ENCODE measurements around the gene COPA.

GRCh38 chr1:160377585-160378206 is 34.6 kb upstream of the COPA start:
- TF ChIP-seq POLR2A (IDR thresholded peaks at IDR 0.05; ENCODE audit: low read depth, low read length), result no peak
- no peak for TF ChIP-seq POLR2AphosphoS5 (IDR thresholded peaks at IDR 0.05; ENCODE audit: low read depth, low read length)
- TF ChIP-seq PAX5 (IDR thresholded peaks at IDR 0.05; ENCODE audit: insufficient read depth, low read length, severe bottlenecking), result no peak
- no peak for TF ChIP-seq TAF1 (IDR thresholded peaks at IDR 0.05; ENCODE audit: low read depth, low read length)
- no peak for TF ChIP-seq SPI1 (IDR thresholded peaks at IDR 0.05; ENCODE audit: low read depth, low read length)
